Psoas muscle (tissue), 8 donors: ENCODE results near the gene CST9L. TPM values are rescaled to one million over a fixed set of nuclear protein-coding genes. Genes with fewer than 3 reads are reported as not detected.

Experiments used
- ATAC-seq, 4 donors: fragments of 200-7000 bp; cut with Tn5 transposase; one replicate each; pipeline ENCODE4 v1.9.1; 2020; ENCODE audit warnings: moderate library complexity in 3 of 4, mild to moderate bottlenecking in 2 of 4
- DNase-seq, 2 donors: peaks; one replicate each; pipeline ENCODE4 v3.0.0-alpha.2; 2020
- H3K27ac ChIP-seq: fragments of 200-600 bp; one replicate; pipeline ENCODE4 v1.8.0; 2022
- H3K27me3 ChIP-seq, 3 donors: fragments of 200-600 bp in 1 of 3; one replicate each; pipeline versions ENCODE4 v1.6.1 to v1.8.0; 2013 to 2022; ENCODE audit warnings: low read length in 2 of 3, mild to moderate bottlenecking in 2 of 3, moderate library complexity in 1 of 3; ENCODE audit not compliant: insufficient read depth in 3 of 3
- H3K36me3 ChIP-seq, 2 donors: fragments of 200-600 bp in 1 of 2; one replicate each; pipeline versions ENCODE4 v1.6.1 to v1.8.0; 2013 to 2022; ENCODE audit warnings: low read depth in 1 of 2, mild to moderate bottlenecking in 1 of 2, moderate library complexity in 1 of 2; ENCODE audit not compliant: insufficient read depth in 1 of 2
- H3K4me1 ChIP-seq: fragments of 200-600 bp; one replicate; pipeline ENCODE4 v1.8.0; 2022
- H3K4me3 ChIP-seq: fragments of 200-600 bp; one replicate; pipeline ENCODE4 v1.8.0; 2022; ENCODE audit warnings: mild to moderate bottlenecking
- H3K9me3 ChIP-seq: fragments of 200-600 bp; one replicate; pipeline ENCODE4 v1.8.0; 2022
- CTCF ChIP-seq: fragments of 200-600 bp; IDR thresholded peaks from one replicate; pipeline ENCODE4 v1.8.0; 2022; ENCODE audit warnings: antibody characterized with exemption
- WGBS, 3 donors: extraction: QIAGEN DNeasy Blood & Tissue Kit; methylation state at CpG; one replicate each; pipeline versions ENCODE4 v1.1.6 to v1.1.7; 2013; 5-methylcytosine and 5-hydroxymethylcytosine counted together
- intact Hi-C, 2 donors: fragments of 100-400 bp; cut with DNase I; formaldehyde crosslinking; loops; one replicate each; pipeline versions ENCODE4 v1.11.0 to v1.14.2; 2022
- polyA plus RNA-seq, 3 donors: library from polyadenylated mRNA; stranded (reverse); fragments of 200-250 nt; gene quantifications; one replicate each; pipeline ENCODE4 v1.2.3, GENCODE V29; 2013
- total RNA-seq, 4 donors: library from RNA; stranded (reverse); fragmentation: NEBNext Ultra II Directional in 2 of 4; extraction: Animal tissue kit (Norgen Biotek cat#: 25700) in 2 of 4; gene quantifications; one replicate each; pipeline versions ENCODE4 v1.2.1 to v1.2.4, GENCODE V29; 2021 to 2023
- donor health status: healthy with polysubstance abuse.
- donor health status: DM: no; HTN: no; CAD: no; lungs with moderate emphysema.
- donor health status: Bipolar disorder and iron deficiency.
- donor health status: healthy.
- donor health status: DM: yes; HTN: yes; CAD: no.
- donor health status: DM: no; HTN: no; CAD: no.
- donor health status: DM: no; HTN: no; CAD: no.
- donor health status: DM: yes; HTN: yes; CAD: no.

Gene CST9L
- total and polyA plus RNA-seq, 7 donors = not detected

- WGBS, 3 donors = 82 to 84% (median 84%) methylated on average over 2 of the region's 2 CpGs
Observed at GRCh38 chr20:23565503-23566045, 2.7 kb downstream of the CST9L start.

GRCh38 chr20:23564927-23565326, 3.4 kb downstream of the CST9L start:
- intact Hi-C loops = no loop called here
- WGBS, 3 donors = 50 to 84% (median 66%) methylated on average over 3 of the region's 3 CpGs
- Histone ChIP-seq H3K27ac (no peak overlapping the region), H3K4me3 (no peak overlapping the region), H3K36me3 (no peaks in the 10 kb centered on the region), H3K9me3 (peaks cover 10% of the 10 kb centered on the region), H3K4me1 (no peaks in the 10 kb centered on the region), H3K27me3 (no peaks in the 10 kb centered on the region)
- no peak for DNase-seq
- no peak for TF ChIP-seq CTCF
- ATAC-seq = no peak

More at GRCh38 chr20:23565503-23566045, 2.7 kb downstream of the CST9L start:
- no peak for TF ChIP-seq CTCF
- DNase-seq (no peak), ATAC-seq (no peak)
- H3K27ac ChIP-seq = no peak overlapping the region
- no peak overlapping the region for H3K4me3 ChIP-seq
- no peaks in the 10 kb centered on the region for H3K36me3 ChIP-seq
- peaks cover 10% of the 10 kb centered on the region for H3K9me3 ChIP-seq
- intact Hi-C loops = no loop called here
- H3K27me3 ChIP-seq = no peaks in the 10 kb centered on the region
- no peaks in the 10 kb centered on the region for H3K4me1 ChIP-seq

GRCh38 chr20:23562721-23563342, 5.5 kb downstream of the CST9L start:
- DNase-seq (no peak), ATAC-seq (no peak)
- H3K4me1 ChIP-seq = no peaks in the 10 kb centered on the region
- TF ChIP-seq CTCF = no peak
- WGBS, 3 donors = 73 to 78% (median 74%) methylated on average over 1 of the region's 1 CpG
- no peak overlapping the region for H3K27ac ChIP-seq
- intact Hi-C loops = no loop called here
- H3K9me3 ChIP-seq = peaks cover 10% of the 10 kb centered on the region
- no peak overlapping the region for H3K4me3 ChIP-seq
- no peaks in the 10 kb centered on the region for H3K27me3 ChIP-seq
- no peaks in the 10 kb centered on the region for H3K36me3 ChIP-seq

GRCh38 chr20:23554401-23554800, 13.9 kb downstream of the CST9L start:
- Histone ChIP-seq H3K9me3 (no peaks in the 10 kb centered on the region), H3K27me3 (no peaks in the 10 kb centered on the region), H3K27ac (no peak overlapping the region), H3K4me1 (no peaks in the 10 kb centered on the region), H3K36me3 (no peaks in the 10 kb centered on the region), H3K4me3 (no peak overlapping the region)
- intact Hi-C loops = no loop called here
- no peak for TF ChIP-seq CTCF
- 51 to 60% (median 53%) methylated on average over 1 of the region's 1 CpG for WGBS, 3 donors
- no peak for DNase-seq
- no peak for ATAC-seq

- Histone ChIP-seq H3K36me3 (no peaks in the 10 kb centered on the region), H3K4me3 (no peak overlapping the region), H3K27ac (no peak overlapping the region), H3K9me3 (no peaks in the 10 kb centered on the region), H3K4me1 (no peaks in the 10 kb centered on the region), H3K27me3 (no peaks in the 10 kb centered on the region)
- intact Hi-C loops = no loop called here
- no peak for TF ChIP-seq CTCF
- DNase-seq (no peak), ATAC-seq (no peak)
Observed at GRCh38 chr20:23551786-23552185, 16.5 kb downstream of the CST9L start.
